ENCODE measurements around the gene PIGR.

PIGR gene, protein sequence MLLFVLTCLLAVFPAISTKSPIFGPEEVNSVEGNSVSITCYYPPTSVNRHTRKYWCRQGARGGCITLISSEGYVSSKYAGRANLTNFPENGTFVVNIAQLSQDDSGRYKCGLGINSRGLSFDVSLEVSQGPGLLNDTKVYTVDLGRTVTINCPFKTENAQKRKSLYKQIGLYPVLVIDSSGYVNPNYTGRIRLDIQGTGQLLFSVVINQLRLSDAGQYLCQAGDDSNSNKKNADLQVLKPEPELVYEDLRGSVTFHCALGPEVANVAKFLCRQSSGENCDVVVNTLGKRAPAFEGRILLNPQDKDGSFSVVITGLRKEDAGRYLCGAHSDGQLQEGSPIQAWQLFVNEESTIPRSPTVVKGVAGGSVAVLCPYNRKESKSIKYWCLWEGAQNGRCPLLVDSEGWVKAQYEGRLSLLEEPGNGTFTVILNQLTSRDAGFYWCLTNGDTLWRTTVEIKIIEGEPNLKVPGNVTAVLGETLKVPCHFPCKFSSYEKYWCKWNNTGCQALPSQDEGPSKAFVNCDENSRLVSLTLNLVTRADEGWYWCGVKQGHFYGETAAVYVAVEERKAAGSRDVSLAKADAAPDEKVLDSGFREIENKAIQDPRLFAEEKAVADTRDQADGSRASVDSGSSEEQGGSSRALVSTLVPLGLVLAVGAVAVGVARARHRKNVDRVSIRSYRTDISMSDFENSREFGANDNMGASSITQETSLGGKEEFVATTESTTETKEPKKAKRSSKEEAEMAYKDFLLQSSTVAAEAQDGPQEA

DNA sequence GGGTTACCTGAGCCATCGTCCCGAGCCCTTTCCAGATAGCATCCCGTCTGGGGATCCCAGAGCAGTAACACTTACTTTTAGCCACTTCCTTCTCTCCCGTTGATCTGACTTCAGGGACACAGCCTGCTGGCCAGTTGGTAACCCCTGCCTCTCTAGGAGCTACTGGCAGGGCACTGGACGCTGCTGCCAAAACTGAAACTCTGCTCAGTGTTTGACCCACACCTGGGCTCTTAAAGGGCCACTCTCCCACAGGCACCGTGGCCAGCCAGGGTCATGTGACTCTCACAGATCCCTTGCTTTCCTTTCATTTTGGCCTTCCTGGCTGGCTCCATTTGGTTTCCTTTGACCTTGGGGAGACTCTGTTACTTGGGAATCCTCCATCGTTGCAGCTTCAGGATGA, at the start of gene PIGR:
TSS of gene PIGR (minus strand) at position 206 of the 400 bp plus-strand sequence. CDS start 5,935 bp downstream, outside the sequence.
- no peaks in the 10 kb centered on the region for H4K20me1 ChIP-seq (ENCODE audit: insufficient read depth, low read length)
- H3K36me3 ChIP-seq (replicated peaks; ENCODE audit: low read depth, low read length) = peaks cover 9% of the 10 kb centered on the region
- no peaks in the 10 kb centered on the region for H3K79me2 ChIP-seq (ENCODE audit: low read length)
- peaks cover 9% of the 10 kb centered on the region for H3K9me3 ChIP-seq (ENCODE audit: insufficient read depth, low read length)
- H3K9ac ChIP-seq (ENCODE audit: low read length) = no peak within 1 kb of the TSS
- H3K27me3 ChIP-seq (ENCODE audit: low read depth, low read length) = peaks cover 9% of the 10 kb centered on the region; the same call in 1 of the 2 replicates
- H3K27ac ChIP-seq (ENCODE audit: low read length) = no peak within 1 kb of the TSS
- H3K4me3 ChIP-seq (ENCODE audit: low read length) = no peak within 1 kb of the TSS
- H2AFZ ChIP-seq (ENCODE audit: low read depth, low read length) = no peak within 1 kb of the TSS
- no peak within 1 kb of the TSS for H3K4me2 ChIP-seq (ENCODE audit: low read length)
- TF ChIP-seq, protein P1, sequence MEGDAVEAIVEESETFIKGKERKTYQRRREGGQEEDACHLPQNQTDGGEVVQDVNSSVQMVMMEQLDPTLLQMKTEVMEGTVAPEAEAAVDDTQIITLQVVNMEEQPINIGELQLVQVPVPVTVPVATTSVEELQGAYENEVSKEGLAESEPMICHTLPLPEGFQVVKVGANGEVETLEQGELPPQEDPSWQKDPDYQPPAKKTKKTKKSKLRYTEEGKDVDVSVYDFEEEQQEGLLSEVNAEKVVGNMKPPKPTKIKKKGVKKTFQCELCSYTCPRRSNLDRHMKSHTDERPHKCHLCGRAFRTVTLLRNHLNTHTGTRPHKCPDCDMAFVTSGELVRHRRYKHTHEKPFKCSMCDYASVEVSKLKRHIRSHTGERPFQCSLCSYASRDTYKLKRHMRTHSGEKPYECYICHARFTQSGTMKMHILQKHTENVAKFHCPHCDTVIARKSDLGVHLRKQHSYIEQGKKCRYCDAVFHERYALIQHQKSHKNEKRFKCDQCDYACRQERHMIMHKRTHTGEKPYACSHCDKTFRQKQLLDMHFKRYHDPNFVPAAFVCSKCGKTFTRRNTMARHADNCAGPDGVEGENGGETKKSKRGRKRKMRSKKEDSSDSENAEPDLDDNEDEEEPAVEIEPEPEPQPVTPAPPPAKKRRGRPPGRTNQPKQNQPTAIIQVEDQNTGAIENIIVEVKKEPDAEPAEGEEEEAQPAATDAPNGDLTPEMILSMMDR (IDR thresholded peaks at IDR 0.05; ENCODE audit: low read depth, low read length) = no peak
- TF ChIP-seq EZH2phosphoT487 (IDR thresholded peaks at IDR 0.05; ENCODE audit: low read depth) = no peak
- H3K4me1 ChIP-seq (ENCODE audit: low read length) = peaks cover 35% of the 10 kb centered on the region

DNA sequence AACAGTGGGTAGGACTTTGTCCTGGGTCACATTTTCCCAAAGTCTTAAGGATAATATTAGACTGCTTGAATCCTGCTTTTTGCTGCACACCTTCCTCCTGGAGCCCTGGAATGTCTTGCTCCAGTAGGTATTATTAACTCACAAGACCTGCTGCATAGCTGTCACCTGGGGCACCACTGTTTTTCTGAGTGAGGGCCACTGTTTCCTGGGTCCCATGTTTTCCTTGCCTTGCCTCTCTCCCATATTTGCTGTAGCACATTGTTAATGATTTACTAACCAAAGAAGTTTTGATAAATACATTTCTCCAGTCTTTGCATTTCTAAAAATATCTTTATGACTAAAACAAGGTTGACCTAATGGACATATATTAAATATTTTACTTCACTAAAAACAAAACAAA, 46.5 kb upstream of the PIGR start:
- no peak overlapping the region for H3K4me3 ChIP-seq (ENCODE audit: low read length)
- no peaks in the 10 kb centered on the region for H4K20me1 ChIP-seq (ENCODE audit: insufficient read depth, low read length)
- H3K4me2 ChIP-seq (ENCODE audit: low read length) = no peak overlapping the region
- no peak overlapping the region for H3K27ac ChIP-seq (ENCODE audit: low read length)
- H3K4me1 ChIP-seq (ENCODE audit: low read length) = peaks cover 4% of the 10 kb centered on the region
- no peaks in the 10 kb centered on the region for H3K9me3 ChIP-seq (ENCODE audit: insufficient read depth, low read length)
- no peaks in the 10 kb centered on the region for H3K36me3 ChIP-seq (replicated peaks; ENCODE audit: low read depth, low read length)
- no peak for TF ChIP-seq EZH2phosphoT487 (IDR thresholded peaks at IDR 0.05; ENCODE audit: low read depth)
- TF ChIP-seq, protein P1 (IDR thresholded peaks at IDR 0.05; ENCODE audit: low read depth, low read length) = no peak
- peaks cover 17% of the 10 kb centered on the region for H3K27me3 ChIP-seq (ENCODE audit: low read depth, low read length)
- no peaks in the 10 kb centered on the region for H3K79me2 ChIP-seq (ENCODE audit: low read length)
- H3K9ac ChIP-seq (ENCODE audit: low read length) = no peak overlapping the region
- no peak overlapping the region for H2AFZ ChIP-seq (ENCODE audit: low read depth, low read length)

DNA sequence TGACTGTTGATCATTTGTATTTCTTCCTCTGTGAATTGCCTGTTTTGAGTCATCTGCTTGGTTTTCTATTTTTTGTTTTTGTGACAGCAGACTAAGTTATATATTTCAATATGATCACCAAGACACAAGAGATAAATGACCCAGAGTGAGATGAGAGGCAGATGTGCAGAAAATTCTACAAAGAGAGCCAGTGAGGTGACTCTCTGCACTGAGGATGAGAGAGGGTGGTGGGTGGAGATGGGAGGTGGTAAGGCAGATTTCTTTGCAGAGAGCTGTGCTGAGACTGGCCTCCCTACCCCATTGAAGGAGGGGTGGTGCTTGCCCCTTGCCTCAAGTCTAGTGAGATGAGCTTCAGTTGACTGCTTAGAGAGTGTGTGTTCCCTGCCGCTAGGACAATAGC, 41.6 kb upstream of the PIGR start:
- H3K79me2 ChIP-seq (ENCODE audit: low read length) = no peaks in the 10 kb centered on the region
- no peak overlapping the region for H3K27ac ChIP-seq (ENCODE audit: low read length)
- H3K4me1 ChIP-seq (ENCODE audit: low read length) = peaks cover 10% of the 10 kb centered on the region
- no peak overlapping the region for H3K4me3 ChIP-seq (ENCODE audit: low read length)
- no peaks in the 10 kb centered on the region for H3K36me3 ChIP-seq (replicated peaks; ENCODE audit: low read depth, low read length)
- no peaks in the 10 kb centered on the region for H4K20me1 ChIP-seq (ENCODE audit: insufficient read depth, low read length)
- H3K4me2 ChIP-seq (ENCODE audit: low read length) = no peak overlapping the region
- H3K9ac ChIP-seq (ENCODE audit: low read length) = no peak overlapping the region
- H3K27me3 ChIP-seq (ENCODE audit: low read depth, low read length) = peaks cover 15% of the 10 kb centered on the region
- no peaks in the 10 kb centered on the region for H3K9me3 ChIP-seq (ENCODE audit: insufficient read depth, low read length)
- no peak overlapping the region for H2AFZ ChIP-seq (ENCODE audit: low read depth, low read length)
- TF ChIP-seq EZH2phosphoT487 (IDR thresholded peaks at IDR 0.05; ENCODE audit: low read depth) = no peak
- TF ChIP-seq, protein P1 (IDR thresholded peaks at IDR 0.05; ENCODE audit: low read depth, low read length) = no peak

DNA sequence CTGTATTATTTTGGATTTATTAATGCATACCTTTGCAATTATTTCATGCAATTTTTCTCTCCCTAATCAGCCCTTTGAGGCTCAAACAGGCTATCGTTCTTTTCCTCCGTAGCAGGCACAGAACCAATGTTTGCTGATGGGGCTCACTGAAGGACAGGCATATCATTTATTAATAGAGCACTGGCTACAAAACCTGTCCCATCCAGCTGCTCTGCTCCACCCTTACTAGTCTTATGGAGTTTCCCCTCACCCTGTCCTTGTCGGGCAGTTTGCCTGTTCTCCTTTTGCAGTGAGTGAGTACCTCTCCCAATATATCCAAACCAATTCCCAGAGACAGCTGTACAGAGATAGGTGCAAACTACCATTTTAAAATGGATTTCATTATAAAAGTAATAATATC, 40.6 kb upstream of the PIGR start:
- Histone ChIP-seq H4K20me1 (ENCODE audit: insufficient read depth, low read length) (no peaks in the 10 kb centered on the region), H3K27ac (ENCODE audit: low read length) (no peak overlapping the region), H3K36me3 (replicated peaks; ENCODE audit: low read depth, low read length) (no peaks in the 10 kb centered on the region), H2AFZ (ENCODE audit: low read depth, low read length) (no peak overlapping the region), H3K4me3 (ENCODE audit: low read length) (no peak overlapping the region), H3K9ac (ENCODE audit: low read length) (no peak overlapping the region), H3K4me1 (ENCODE audit: low read length) (peaks cover 11% of the 10 kb centered on the region), H3K9me3 (ENCODE audit: insufficient read depth, low read length) (no peaks in the 10 kb centered on the region), H3K79me2 (ENCODE audit: low read length) (no peaks in the 10 kb centered on the region), H3K4me2 (ENCODE audit: low read length) (no peak overlapping the region), H3K27me3 (ENCODE audit: low read depth, low read length) (peaks cover 16% of the 10 kb centered on the region)
- TF ChIP-seq EZH2phosphoT487 (IDR thresholded peaks at IDR 0.05; ENCODE audit: low read depth) = no peak
- TF ChIP-seq, protein P1 (IDR thresholded peaks at IDR 0.05; ENCODE audit: low read depth, low read length) = no peak
